ENCODE measurements around the gene TBL1XR1. TPM values are rescaled to one million over a fixed set of nuclear protein-coding genes. Genes with fewer than 3 reads are reported as not detected.

Gene TBL1XR1
- total and polyA plus RNA-seq, 2 of the 8 experiments (the other 6 are each of a cell fraction or from before 2014, with no cell fraction given), result 28.1 to 147 TPM

DNA sequence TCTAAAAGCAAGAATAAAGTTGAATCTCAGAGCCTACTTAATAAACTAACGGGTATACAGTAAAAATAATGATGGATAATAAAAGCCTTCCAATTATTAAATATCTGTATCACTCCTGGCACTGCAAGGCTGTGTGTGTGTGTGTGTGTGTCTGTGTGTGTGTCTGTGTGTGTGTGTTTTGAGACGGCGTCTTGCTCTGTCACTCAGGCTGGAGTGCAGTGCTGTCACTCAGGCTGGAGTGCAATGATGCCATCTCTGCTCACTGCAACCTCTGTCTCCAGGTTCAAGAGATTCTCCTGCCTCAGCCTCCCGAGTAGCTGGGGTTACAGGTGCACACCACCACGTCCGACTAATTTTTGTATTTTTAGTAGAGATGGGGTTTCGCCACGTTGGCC, 62.5 kb downstream of the TBL1XR1 start (continued):
- no peak for TF ChIP-seq CHD7 (IDR thresholded peaks at IDR 0.05; ENCODE audit: insufficient replicate concordance, low read length)
- TF ChIP-seq JUND (IDR thresholded peaks at IDR 0.05; ENCODE audit: low read length), result no peak
- TF ChIP-seq RNF2 (IDR thresholded peaks at IDR 0.05; ENCODE audit: borderline replicate concordance, low read depth, low read length, missing control alignments, poor library complexity, severe bottlenecking), result no peak
- TF ChIP-seq SIN3A (conservative IDR thresholded peaks at IDR 0.05 in 1 of 2, IDR thresholded peaks at IDR 0.05 in 1 of 2; ENCODE audit: low read depth in 1 of 2, low read length in 2 of 2), result no peak
- no peak for TF ChIP-seq BACH1 (IDR thresholded peaks at IDR 0.05; ENCODE audit: low read length)
- no peak for TF ChIP-seq TCF12 (IDR thresholded peaks at IDR 0.05; ENCODE audit: low read depth, low read length)
- TF ChIP-seq POLR2A (IDR thresholded peaks at IDR 0.05; ENCODE audit: control extremely low read depth in 1 of 2, low read depth in 2 of 2, low read length in 2 of 2), result no peak
- TF ChIP-seq CREB1 (IDR thresholded peaks at IDR 0.05), result no peak

All from H1 (cell line).